ENCODE results near the gene IL10RB. TPM values are rescaled to one million over a fixed set of nuclear protein-coding genes. Genes with fewer than 3 reads are reported as not detected.
A peak's percentile ranks its signal among the peaks of the same experiment; 100 is the strongest.

The IL10RB gene
- polyA plus RNA-seq, 2 of the 4 experiments (the other 2 are of a cell fraction), result 17.0 to 31.9 TPM

- H3K4me3 ChIP-seq, result peak within 1 kb of the TSS; percentile 74
- POLR2A ChIA-PET, result interaction anchor here (0.8 to 1.9 kb wide), 11 partner anchors 15 to 156 kb away, joined by 3 to 12 read pairs (median 4); partner anchors contain the start of genes IL10RB and TMEM50B
- DNase-seq (ENCODE audit: low read depth in 1 of 2, low spot score in 1 of 2), result peak; percentile 73 to 98
- ATAC-seq, result peak; percentile 96 to 97
- H3K4me1 ChIP-seq, result no peaks in the 10 kb centered on the region
- TF ChIP-seq JUN (IDR thresholded peaks at IDR 0.05), result peak; percentile 31 to 67; a peak in 2 of 5 replicates
- no peak for TF ChIP-seq ZNF302 (CRISPR knock-in tag; IDR thresholded peaks at IDR 0.05)
- TF ChIP-seq FOSB (CRISPR knock-in tag; IDR thresholded peaks at IDR 0.05), result no peak
- TF ChIP-seq MAX (IDR thresholded peaks at IDR 0.05), result peak; percentile 60
- TF ChIP-seq EHF (CRISPR knock-in tag; IDR thresholded peaks at IDR 0.05), result no peak
- no peak for TF ChIP-seq RFX5 (IDR thresholded peaks at IDR 0.05)
- TF ChIP-seq ZSCAN20 (CRISPR knock-in tag; IDR thresholded peaks at IDR 0.05), result no peak
- TF ChIP-seq, protein P1, sequence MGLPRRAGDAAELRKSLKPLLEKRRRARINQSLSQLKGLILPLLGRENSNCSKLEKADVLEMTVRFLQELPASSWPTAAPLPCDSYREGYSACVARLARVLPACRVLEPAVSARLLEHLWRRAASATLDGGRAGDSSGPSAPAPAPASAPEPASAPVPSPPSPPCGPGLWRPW (IDR thresholded peaks at IDR 0.05), result no peak
- TF ChIP-seq BCL3 (IDR thresholded peaks at IDR 0.05), result peak; percentile 74; the same call in 1 of the 3 replicates
- TF ChIP-seq RARB (CRISPR knock-in tag; IDR thresholded peaks at IDR 0.05), result no peak
- TF ChIP-seq GATA3 (IDR thresholded peaks at IDR 0.05; ENCODE audit: borderline replicate concordance), result no peak
- TF ChIP-seq POLR2A (IDR thresholded peaks at IDR 0.05; ENCODE audit: low read length), result peak; percentile 75
- TF ChIP-seq ESRRA (IDR thresholded peaks at IDR 0.05; ENCODE audit: borderline replicate concordance, low read length), result peak; percentile 17; the same call in 1 of the 2 replicates
- TF ChIP-seq HOXB5 (CRISPR knock-in tag; IDR thresholded peaks at IDR 0.05), result no peak
- peak in 1 of 2 experiments; percentile 55; a peak in 2 of 4 replicates for TF ChIP-seq CEBPB (IDR thresholded peaks at IDR 0.05)
- TF ChIP-seq ELK1 (IDR thresholded peaks at IDR 0.05; ENCODE audit: low read depth, low read length), result no peak
- peak; percentile 49; the same call in 1 of the 2 replicates for TF ChIP-seq PHF8 (IDR thresholded peaks at IDR 0.05; ENCODE audit: borderline replicate concordance, low read depth)
- TF ChIP-seq RAD21 (conservative IDR thresholded peaks at IDR 0.05 in 1 of 2, IDR thresholded peaks at IDR 0.05 in 1 of 2), result no peak
- TF ChIP-seq POLR2AphosphoS2 (conservative IDR thresholded peaks at IDR 0.05; ENCODE audit: low read length), result no peak
- TF ChIP-seq, protein P2, sequence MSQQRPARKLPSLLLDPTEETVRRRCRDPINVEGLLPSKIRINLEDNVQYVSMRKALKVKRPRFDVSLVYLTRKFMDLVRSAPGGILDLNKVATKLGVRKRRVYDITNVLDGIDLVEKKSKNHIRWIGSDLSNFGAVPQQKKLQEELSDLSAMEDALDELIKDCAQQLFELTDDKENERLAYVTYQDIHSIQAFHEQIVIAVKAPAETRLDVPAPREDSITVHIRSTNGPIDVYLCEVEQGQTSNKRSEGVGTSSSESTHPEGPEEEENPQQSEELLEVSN (IDR thresholded peaks at IDR 0.05; ENCODE audit: borderline replicate concordance, low read depth), result no peak; the same call in 1 of the 2 replicates
- no peak for TF ChIP-seq ZC3H11A (IDR thresholded peaks at IDR 0.05)
- peak within 1 kb of the TSS; percentile 88 to 97 for H3K27ac ChIP-seq
- H3K9me3 ChIP-seq, result no peaks in the 10 kb centered on the region
- H3K4me2 ChIP-seq, result peak within 1 kb of the TSS; percentile 87
- WGBS (ENCODE audit: missing lambda C conversion rate), result 0% methylated on average over 44 of the region's 86 CpGs
- no peak for FAIRE-seq
- CTCF ChIA-PET, result interaction anchor here (0.6 to 2.0 kb wide), 4 partner anchors 28 to 125 kb away, joined by 3 to 5 read pairs (median 4); no protein-coding TSS in a partner anchor
Measured at GRCh38 chr21:33324291-33325221, 58.4 kb downstream of the IL10RB start, which contains the start of gene IFNAR1. TSS of gene IFNAR1 (plus strand) at chr21:33324970. CDS start at chr21:33325056, 86 bp downstream.

Measured in A549 (cell line).